Fibroblast of skin of right quadriceps (primary cell): ENCODE results near the gene ZNF691.
A peak's percentile ranks its signal among the peaks of the same experiment; 100 is the strongest.
"Not testable (repeated sequence)": the region's sequence is repeated elsewhere in the genome, so short reads cannot be mapped to it uniquely, and the experiment has no call there.

Source experiments
- DNase-seq: peaks from one replicate; pipeline ENCODE4 v3.0.0-alpha.2; 2013

ZNF691 gene

DNA sequence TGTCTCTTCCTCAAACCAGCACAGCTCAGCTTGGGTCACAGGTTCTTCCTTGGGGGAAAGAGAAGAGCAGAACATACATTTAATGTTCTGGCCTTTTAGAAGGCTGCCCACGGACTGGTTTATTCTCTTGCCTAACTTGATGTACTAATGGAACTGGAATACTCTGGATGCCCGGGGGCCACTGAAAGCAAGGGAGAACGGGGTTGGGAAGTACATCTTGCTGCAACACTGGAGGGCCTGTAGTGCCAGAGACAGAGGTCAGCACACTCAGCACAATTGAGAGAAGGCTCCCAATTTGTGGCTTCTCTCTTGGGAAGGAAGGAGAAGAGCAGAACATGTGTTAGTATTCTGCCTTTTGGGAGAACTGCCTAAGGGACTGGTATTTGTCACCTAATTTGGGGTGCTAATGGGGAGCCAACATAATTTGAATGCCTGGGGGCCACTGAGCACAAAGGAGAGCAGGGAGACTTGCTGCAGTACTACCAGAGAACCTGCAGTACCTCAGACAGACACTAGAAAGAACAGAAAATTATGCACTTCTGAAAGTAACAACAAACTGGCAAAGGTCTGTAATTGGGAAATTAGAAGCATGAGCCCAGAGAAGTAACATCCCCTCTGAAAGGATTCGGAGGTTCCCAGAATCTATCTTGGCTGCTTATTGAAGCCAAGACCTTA lies 14.1 kb downstream of the ZNF691 start:
- no peak for DNase-seq

DNA sequence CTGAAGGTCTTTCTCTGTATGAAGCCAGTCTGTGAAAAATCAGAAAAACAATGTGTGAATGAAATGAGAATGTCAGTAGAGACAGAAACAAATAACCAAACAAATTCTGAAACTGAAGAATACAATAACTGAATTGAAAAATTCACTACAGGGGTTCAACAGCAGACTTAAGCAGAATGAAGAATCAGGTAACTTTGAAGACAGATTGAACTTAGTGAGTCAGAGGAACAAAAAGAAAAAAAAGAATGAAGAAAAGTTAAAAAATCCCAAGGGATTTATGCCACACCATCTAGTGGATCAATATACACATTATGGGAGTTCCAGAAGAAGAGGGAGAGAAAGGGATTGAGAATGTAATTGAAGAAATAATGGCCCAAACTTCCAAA lies 14.6 kb downstream of the ZNF691 start:
- DNase-seq, result no peak

DNA sequence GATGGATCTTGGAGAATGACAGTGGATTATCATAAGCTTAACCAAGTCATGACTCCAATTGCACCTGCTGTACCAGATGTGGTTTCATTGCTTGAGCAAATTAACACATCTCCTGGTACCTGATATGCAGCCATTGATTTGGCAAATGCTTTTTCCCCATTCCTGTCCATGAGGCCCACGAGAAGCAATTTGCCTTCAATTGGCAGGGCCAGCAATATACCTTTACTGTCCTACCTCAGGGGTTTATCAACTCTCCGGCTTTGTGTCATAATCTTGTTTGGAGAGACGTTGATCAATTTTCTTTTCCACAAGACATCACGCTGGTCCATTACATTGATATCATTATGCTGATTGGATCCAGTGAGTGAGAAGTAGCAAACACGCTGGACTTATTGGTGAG lies 20.1 kb downstream of the ZNF691 start:
- DNase-seq, result no peak

DNA sequence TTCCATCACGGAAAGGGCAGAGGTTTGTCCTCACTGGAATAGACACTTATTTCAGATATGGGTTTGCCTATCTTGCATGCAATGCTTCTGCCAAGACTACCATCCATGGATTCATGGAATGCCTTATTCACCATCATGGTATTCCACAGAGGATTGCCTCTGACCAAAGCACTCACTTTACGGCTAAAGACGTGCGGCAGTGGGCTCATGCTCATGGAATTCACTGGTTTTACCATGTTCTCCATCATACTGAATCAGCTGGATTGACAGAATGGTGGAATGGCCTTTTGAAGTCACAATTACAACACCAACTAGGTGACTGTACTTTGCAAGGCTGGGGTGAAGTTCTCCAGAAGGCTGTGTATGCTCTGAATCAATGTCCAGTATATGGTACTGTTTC lies 22.1 kb downstream of the ZNF691 start:
- peak; percentile 10 for DNase-seq

DNA sequence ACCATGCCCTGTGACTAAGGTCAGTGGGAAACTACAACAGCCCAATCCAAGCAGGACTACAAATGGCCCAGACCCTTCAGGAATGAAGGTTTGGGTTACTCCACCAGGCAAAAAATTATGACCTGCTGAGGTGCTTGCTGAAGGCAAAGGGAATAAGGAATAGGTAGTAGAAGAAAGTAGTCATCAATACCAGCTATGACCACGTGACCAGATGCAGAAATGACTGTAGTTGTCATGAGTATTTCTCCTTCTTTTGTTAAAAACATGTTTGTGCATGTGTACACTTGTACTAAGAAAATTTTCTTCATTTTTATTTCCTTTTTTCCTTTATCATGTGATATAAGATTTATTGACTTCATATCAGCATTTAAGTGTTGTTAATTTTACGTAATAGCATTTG lies 22.8 kb downstream of the ZNF691 start:
- not testable (repeated sequence) for DNase-seq

DNA sequence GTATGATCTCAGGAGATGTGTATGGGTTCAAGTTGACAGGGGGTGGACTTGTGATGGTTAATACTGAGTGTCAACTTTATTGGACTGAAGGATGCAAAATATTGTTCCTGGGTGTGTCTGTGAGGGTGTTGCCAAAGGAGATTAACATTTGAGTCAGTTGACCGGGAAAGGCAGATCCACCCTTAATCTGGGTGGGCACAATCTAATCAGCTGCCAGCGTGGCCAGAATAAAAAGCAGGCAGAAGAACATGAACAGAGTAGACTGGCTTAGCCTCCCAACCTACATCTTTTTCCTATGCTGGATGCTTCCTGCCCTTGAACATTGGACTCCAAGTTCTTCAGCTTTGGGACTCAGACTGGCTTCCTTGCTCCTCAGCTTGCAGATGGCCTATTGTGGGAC lies 23.3 kb downstream of the ZNF691 start:
- DNase-seq, result not testable (repeated sequence)

DNA sequence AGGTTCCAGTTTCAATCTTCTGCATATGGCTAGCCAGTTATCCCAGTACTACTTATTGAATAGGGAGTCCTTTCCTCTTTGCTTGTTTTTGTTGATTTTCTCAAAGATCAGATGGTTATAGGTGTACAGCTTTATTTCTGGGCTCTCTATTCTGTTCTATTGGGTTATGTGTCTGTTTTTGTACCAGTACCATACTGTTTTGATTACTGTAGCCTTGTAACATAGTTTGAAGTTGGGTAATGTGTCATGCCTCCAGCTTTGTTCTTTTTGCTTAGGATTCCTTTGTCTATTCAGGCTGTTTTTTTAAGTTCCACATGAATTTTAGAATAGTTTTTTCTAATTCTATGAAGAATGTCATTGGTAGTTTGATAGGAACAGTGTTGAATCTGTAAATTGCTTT lies 26.7 kb downstream of the ZNF691 start:
- not testable (repeated sequence) for DNase-seq

DNA sequence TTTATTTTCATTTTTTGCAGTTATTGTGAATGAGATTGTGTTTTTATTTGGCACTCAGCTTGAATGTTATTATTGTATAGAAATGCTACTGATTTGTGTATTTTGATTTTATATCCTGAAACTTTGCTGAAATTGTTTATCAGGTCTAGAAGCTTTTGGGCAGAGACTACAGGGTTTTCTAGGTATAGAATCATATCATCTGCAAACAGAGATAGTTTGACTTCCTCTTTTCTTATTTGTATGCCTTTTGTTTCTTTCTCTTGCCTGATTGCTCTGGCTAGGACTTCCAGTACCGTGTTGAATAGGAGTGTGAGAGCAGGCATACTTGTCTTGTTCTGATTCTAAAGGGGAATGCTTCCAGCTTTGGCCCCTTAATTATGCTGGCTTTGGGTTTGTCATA lies 27.3 kb downstream of the ZNF691 start:
- DNase-seq, result no peak

DNA sequence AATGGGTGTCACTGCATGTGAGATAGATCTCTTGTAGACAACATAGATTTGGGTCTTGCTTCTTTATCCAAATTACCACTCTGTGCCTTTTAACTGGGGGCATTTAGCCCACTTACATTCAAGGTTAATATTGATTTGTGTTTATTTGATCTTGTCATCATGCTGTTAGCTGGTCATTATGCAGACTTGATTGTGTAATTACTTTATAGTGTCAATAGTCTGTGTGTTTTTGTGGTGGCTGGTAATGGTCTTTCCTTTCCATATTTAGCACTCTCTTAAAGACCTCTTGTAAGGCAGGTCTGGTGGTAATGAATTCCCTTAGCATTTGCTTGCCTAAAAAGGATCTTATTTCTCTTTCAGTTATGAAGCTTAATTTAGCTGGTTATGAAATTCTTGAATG lies 29.6 kb downstream of the ZNF691 start:
- DNase-seq, result no peak

DNA sequence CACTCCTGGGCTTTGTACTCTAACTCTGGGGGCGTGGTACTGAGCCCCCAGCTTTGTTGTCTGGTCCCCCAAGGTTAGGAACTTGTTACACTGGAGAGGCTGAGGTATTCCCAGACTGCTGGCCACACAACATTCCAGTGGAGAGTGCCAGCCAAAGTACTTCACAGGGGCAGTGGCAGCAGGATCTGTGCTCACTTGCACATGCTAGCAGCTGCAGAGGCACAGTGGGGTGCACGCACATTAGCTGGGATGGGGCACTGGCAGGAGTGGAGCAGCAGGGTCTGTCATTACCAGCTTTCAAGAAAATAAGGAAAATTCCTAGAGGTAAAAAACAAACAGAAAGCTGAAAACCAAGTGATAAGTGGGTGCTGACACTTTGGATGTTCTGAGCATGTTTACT lies 31.0 kb downstream of the ZNF691 start:
- DNase-seq, result no peak

DNA sequence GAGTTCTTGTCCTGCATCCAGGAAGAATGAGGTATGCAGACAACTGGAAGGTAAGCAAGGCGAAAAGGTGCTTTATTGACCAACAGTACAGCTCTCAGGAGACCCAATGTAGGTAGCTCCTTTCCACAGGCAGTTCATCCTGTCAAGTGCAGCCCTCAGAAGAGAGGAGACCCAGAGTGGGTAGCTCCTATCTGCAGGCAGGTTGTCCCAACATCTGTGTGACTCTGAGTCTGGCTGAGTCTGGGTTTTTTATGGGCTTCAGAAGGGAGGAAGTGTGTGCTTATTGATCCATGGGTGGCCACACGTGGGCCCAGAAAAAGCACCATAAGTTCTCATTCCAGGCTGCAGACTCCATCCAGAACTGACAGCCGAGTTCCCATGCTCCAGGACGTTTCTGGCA lies 34.0 kb downstream of the ZNF691 start:
- no peak for DNase-seq

DNA sequence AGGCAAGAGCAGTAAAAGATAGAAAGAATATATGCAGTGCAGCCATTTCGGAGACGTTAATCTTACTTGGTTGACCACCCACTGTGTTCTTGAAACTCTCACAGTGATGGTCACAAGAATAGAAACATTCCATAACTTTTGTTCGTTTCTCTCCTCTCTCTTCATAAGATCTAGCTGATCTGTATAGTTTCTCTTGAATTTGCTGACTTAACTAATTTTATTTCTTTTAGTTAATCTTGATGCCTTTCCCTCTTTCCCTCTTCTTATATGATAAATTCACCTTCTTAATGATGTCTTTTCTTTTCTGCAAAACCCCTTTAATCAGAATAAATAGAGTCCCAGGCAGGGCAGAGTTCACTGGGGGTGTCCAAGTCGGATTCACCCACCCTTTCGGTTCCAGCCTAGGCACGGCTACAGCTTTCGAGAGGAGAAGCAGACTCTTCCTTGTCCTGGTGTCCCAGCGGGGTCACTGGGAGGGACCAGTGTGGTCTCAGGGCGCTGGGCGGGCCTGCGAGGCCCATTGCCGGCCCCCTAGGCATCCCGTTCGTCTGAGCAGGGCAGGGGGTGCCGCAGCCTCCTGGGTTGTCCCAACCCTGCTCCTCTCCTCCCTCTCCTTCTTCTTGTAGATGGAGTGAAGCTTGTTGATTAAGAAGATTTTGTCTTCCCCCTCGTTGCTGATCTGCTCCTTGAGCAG lies 39.8 kb downstream of the ZNF691 start:
- no peak for DNase-seq

DNA sequence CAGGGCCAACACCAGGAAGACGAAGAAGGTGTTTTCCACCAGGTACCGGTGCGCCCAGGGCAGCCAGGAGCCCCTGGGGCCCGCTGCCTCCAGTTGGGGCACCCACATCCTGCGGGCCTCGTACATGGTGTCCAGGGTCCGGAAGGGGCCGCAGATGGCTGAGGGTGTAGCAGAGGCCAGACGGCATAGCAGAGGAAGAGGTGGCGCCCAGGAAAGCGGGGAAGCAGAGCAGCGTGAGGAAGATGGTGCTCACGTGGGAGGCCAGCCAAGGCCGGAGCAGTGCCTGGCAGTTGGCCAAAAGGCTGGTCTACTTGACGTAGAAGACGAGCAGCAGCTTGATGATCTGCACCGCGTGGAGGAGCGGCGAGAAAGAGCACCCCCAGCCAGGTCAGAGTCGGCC lies 40.4 kb downstream of the ZNF691 start:
- no peak for DNase-seq

DNA sequence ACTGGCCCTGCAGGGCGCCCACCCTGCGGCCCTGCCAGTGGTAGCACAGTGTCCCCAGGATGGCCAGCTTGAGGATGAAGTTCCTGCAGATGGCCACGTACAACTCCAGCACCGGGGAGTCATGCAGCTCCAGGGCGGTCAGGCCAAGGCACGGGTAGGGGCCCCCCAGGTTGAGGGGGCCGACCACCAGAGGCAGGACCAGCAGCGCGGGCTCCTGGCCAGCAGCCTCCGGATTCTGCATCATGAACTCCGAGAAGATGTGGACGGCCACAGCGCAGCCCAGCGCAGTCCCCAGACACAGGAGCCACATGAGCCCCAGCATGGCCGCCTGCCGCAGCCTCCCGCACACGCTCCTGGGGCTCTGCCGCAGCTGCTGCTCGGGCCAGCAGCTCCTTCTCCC lies 41.0 kb downstream of the ZNF691 start:
- DNase-seq, result no peak

DNA sequence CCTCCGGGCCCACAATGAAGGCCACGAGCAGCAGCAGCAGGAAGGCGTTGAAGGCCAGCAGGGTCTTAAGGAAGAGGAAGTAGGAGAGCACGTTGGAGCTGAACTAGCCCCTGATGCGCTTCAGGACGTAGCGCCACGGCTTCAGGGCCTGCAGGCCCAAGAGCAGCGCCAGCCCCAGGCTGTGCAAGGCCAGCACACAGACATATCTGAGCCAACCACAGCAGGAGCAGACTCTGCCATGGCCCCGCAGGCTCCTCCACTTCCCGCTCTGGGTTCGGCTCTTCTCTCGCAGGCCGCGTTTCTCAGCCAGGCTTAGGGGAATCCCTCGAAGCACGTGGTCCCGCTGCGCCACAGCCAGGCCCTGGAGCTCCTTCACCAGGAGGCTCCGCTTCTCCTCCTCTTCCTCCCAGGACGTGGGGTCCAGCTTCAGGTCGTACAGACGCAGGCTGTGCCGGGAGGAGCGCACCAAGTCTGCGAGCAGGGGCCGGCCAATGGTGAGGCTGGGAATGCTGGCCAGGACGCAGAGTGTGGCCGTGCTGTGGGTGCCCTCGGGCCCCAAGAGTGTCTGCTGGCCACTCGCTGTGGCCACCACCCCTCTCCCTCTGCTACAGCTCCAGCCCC lies 41.7 kb downstream of the ZNF691 start:
- DNase-seq, result no peak

DNA sequence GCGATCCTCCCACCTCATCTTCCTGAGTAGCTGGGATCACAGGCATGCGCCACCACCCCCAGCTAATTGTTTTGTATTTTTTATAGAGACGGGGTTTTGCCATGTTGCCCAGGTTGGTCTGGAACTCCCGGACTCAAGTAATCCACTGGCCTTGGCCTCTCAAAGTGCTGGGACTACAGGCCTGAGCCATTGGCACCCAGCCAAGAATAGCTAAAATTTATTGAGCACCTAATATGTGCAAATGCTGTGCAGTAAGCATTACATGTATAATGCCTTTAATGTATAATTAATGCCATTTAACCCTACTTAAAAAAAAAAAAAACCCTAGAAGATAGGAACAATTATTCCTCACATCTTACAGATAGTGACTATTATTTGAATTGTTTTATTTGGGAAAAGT lies 42.9 kb downstream of the ZNF691 start:
- no peak for DNase-seq

DNA sequence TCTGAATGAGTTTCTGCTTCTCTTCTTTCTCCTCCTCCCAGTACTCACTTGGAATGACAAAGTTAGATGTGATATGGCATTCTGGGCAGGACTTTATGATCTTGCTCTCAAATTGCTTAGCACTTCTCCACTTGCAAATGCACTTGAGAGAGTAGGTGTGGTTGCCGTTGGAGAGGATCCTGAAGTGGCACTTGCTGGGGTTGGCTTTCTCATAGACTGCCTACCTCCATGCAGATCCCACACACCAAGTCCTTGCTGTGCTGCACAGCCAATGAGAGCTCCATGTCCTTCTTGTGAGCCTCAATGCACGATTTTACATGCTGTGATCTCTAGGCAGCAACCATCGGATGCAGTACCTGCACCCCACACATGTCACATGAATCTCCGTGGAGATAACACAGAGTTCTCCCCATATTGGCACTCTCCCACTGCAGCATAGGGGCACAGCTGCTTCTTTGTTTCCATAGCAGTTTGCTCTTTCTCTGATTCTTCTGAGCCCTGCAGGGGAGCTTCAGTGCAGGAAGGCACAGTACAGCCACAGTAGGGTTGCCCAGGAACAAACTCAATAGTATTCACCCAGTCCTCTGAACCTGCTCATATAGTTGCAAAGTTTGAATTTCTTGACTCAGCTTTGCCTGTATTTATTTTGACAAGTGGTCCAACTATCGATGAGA lies 45.2 kb downstream of the ZNF691 start:
- no peak for DNase-seq

DNA sequence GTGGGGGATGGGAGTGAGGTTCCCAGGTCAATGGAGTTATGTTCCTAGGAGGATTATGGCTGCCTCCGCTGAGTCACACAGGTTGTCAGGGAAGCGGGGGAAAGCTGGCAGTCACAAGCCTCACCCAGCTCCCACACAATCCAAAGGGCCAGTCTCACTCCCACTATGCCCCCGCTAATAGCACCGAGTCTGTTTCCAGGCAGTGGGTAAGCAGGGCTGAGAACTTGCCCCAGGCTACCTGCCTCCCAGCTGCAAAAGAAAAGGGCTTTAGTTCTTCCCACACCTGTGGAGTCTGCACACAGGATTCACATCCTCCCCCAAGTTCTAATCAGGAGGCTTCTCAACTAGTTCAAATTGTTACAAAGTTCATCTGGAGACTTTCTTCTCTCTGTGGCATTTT lies 53.5 kb downstream of the ZNF691 start:
- not testable (repeated sequence) for DNase-seq
